GM23338 (cell line): ENCODE results near the gene TBL1XR1. TPM values are rescaled to one million over a fixed set of nuclear protein-coding genes. Genes with fewer than 3 reads are reported as not detected.

Experiments used
- ATAC-seq: fragments of 200-7000 bp; cut with Tn5 transposase; 3 replicates; pipeline ENCODE4 v1.9.1; 2020
- DNase-seq: peaks from one replicate; pipeline ENCODE4 v3.0.0-alpha.2; 2015; ENCODE audit warnings: low spot score
- H2AFZ ChIP-seq: fragments of 200-600 bp; sonication (generic); 2 replicates; pipeline ENCODE4 v1.8.0; 2016; ENCODE audit warnings: antibody characterized with exemption, mild to moderate bottlenecking, moderate library complexity
- H3F3A ChIP-seq: fragments of 200-600 bp; sonication (generic); replicated peaks from 2 replicates; pipeline ENCODE4 v1.8.0; 2017; ENCODE audit warnings: antibody characterized with exemption, mixed run types, low read depth
- H3K27ac ChIP-seq: fragments of 200-600 bp; sonication (generic); 2 replicates; pipeline ENCODE4 v1.6.1; 2016; ENCODE audit warnings: low read depth
- H3K27me3 ChIP-seq: fragments of 200-600 bp; sonication (generic); 2 replicates; pipeline ENCODE4 v1.8.0; 2016; ENCODE audit warnings: mild to moderate bottlenecking, mixed run types, moderate library complexity; ENCODE audit not compliant: insufficient read depth
- H3K36me3 ChIP-seq: fragments of 200-600 bp; sonication (generic); 2 replicates; pipeline ENCODE4 v1.8.0; 2016; ENCODE audit warnings: mild to moderate bottlenecking; ENCODE audit not compliant: insufficient read depth
- H3K4me1 ChIP-seq: fragments of 200-600 bp; sonication (generic); 2 replicates; pipeline ENCODE4 v1.8.0; 2016; ENCODE audit warnings: mild to moderate bottlenecking, moderate library complexity; ENCODE audit not compliant: insufficient read depth
- H3K4me2 ChIP-seq: fragments of 200-600 bp; sonication (generic); 2 replicates; pipeline ENCODE4 v1.7.1; 2017; ENCODE audit warnings: mixed run types
- H3K4me3 ChIP-seq: fragments of 200-600 bp; sonication (generic); 2 replicates; pipeline ENCODE4 v1.6.1; 2016; ENCODE audit warnings: mixed run types
- H3K79me2 ChIP-seq: fragments of 200-600 bp; sonication (generic); replicated peaks from 2 replicates; pipeline ENCODE4 v1.8.0; 2017; ENCODE audit warnings: mild to moderate bottlenecking; ENCODE audit not compliant: insufficient read depth
- H3K9me2 ChIP-seq: fragments of 200-600 bp; sonication (generic); 2 replicates; pipeline ENCODE4 v1.8.0; 2017; ENCODE audit not compliant: insufficient read depth
- H4K20me1 ChIP-seq: fragments of 200-600 bp; sonication (generic); replicated peaks from 2 replicates; pipeline ENCODE4 v1.8.0; 2017; ENCODE audit warnings: mild to moderate bottlenecking; ENCODE audit not compliant: insufficient read depth
- H3K27ac Mint-ChIP-seq: 2 replicates; pipeline ENCODE4 v1.8.0; 2020; ENCODE audit warnings: inconsistent platforms, mild to moderate bottlenecking, moderate library complexity, mixed read lengths
- H3K27me3 Mint-ChIP-seq: 3 replicates; pipeline ENCODE4 v1.8.0; 2022; ENCODE audit warnings: low read depth, mild to moderate bottlenecking, moderate library complexity, mixed read lengths, inconsistent platforms; ENCODE audit not compliant: insufficient read depth, poor library complexity
- H3K36me3 Mint-ChIP-seq: 3 replicates; pipeline ENCODE4 v1.8.0; 2021; ENCODE audit warnings: low read depth, mild to moderate bottlenecking, inconsistent platforms, moderate library complexity, mixed read lengths
- H3K4me1 Mint-ChIP-seq: 3 replicates; pipeline ENCODE4 v1.8.0; 2020; ENCODE audit warnings: mild to moderate bottlenecking, inconsistent platforms, mixed read lengths
- H3K4me3 Mint-ChIP-seq: 3 replicates; pipeline ENCODE4 v1.8.0; 2021; ENCODE audit warnings: moderate library complexity, mild to moderate bottlenecking, inconsistent platforms, mixed read lengths
- H3K9me3 Mint-ChIP-seq: 3 replicates; pipeline ENCODE4 v1.8.0; 2020; ENCODE audit warnings: moderate library complexity, mild to moderate bottlenecking, inconsistent platforms, mixed read lengths
- CREB1 ChIP-seq: fragments of 250-450 bp; sonication (Bioruptor Pico); IDR thresholded peaks from 2 replicates; pipeline ENCODE4 v1.5.0; 2020; ENCODE audit warnings: low read depth, mild to moderate bottlenecking, moderate library complexity
- CTCF ChIP-seq, 2 experiments: fragments of 200-600 bp in 1 of 2; sonication (generic) in 1 of 2; conservative IDR thresholded peaks; 2 replicates each; pipeline versions ENCODE4 v1.5.1 to v1.6.1; 2016 to 2017; ENCODE audit warnings: antibody characterized with exemption in 2 of 2, low read depth in 2 of 2, mild to moderate bottlenecking in 2 of 2, moderate library complexity in 1 of 2
- ETS1 ChIP-seq: IDR thresholded peaks from 2 replicates; pipeline ENCODE4 v1.6.1; 2016; ENCODE audit warnings: antibody characterized with exemption
- EZH2 ChIP-seq: fragments of 200-600 bp; sonication (generic); IDR thresholded peaks from one replicate; pipeline ENCODE4 v1.8.0; 2017; ENCODE audit warnings: antibody characterized with exemption, mild to moderate bottlenecking, low read depth; ENCODE audit not compliant: unreplicated experiment
- EZH2phosphoT487 ChIP-seq: fragments of 200-600 bp; sonication (generic); IDR thresholded peaks from one replicate; pipeline ENCODE4 v1.8.1; 2018; ENCODE audit warnings: antibody characterized with exemption; ENCODE audit not compliant: unreplicated experiment
- JUNB ChIP-seq: IDR thresholded peaks from one replicate; pipeline ENCODE4 v1.6.1; 2016; ENCODE audit warnings: antibody characterized with exemption; ENCODE audit not compliant: unreplicated experiment
- POLR2AphosphoS5 ChIP-seq: IDR thresholded peaks from 2 replicates; pipeline ENCODE4 v1.6.1; 2016; ENCODE audit warnings: antibody characterized with exemption, low read depth
- REST ChIP-seq: IDR thresholded peaks from one replicate; pipeline ENCODE4 v1.6.1; 2018; ENCODE audit warnings: antibody characterized with exemption; ENCODE audit not compliant: unreplicated experiment
- STAT1 ChIP-seq: IDR thresholded peaks from one replicate; pipeline ENCODE4 v1.6.1; 2016; ENCODE audit warnings: antibody characterized with exemption; ENCODE audit not compliant: unreplicated experiment
- ZNF114 ChIP-seq: fragments of 250-450 bp; sonication (Bioruptor Pico); IDR thresholded peaks from 2 replicates; pipeline ENCODE4 v1.5.0; 2020; ENCODE audit warnings: mild to moderate bottlenecking, moderate library complexity
- ZNF331 ChIP-seq: fragments of 250-450 bp; sonication (Bioruptor Pico); IDR thresholded peaks from 2 replicates; pipeline ENCODE4 v1.5.0; 2020; ENCODE audit warnings: low read depth, mild to moderate bottlenecking, moderate library complexity
- ZNF462 ChIP-seq: fragments of 250-450 bp; sonication (Bioruptor Pico); IDR thresholded peaks from 2 replicates; pipeline ENCODE4 v1.5.0; 2020; ENCODE audit warnings: mild to moderate bottlenecking, moderate library complexity
- polyA plus RNA-seq: library from polyadenylated mRNA; unstranded; fragments of >200 nt; fragmentation: Nextera tagmentation; extraction: Ambion mirVana; gene quantifications from 2 replicates; pipeline ENCODE4 v1.2.1, GENCODE V29; 2016
- total RNA-seq: library from RNA; depleted of rRNA; stranded (reverse); fragments of >200 nt; shearing (Covaris generic); gene quantifications from 2 replicates; pipeline ENCODE4 v1.2.3, GENCODE V29; 2014

The TBL1XR1 gene
- total and polyA plus RNA-seq, 2 experiments from 2014 or later, result 49.6 to 122 TPM

- no peak for TF ChIP-seq ZNF462 (CRISPR knock-in tag)
- no peak for TF ChIP-seq CREB1
- no peak for TF ChIP-seq JUNB
- no peak for TF ChIP-seq POLR2AphosphoS5
- no peak for TF ChIP-seq ZNF114 (CRISPR knock-in tag)
- TF ChIP-seq ZNF331 (CRISPR knock-in tag), result no peak
These were observed 51.3 kb downstream of the TBL1XR1 start (continued) for GRCh38 chr3:177145954-177146353.

- H3K9me3 Mint-ChIP-seq, result no peaks in the 10 kb centered on the region
- ATAC-seq (no peak; the same call in 2 of the 3 replicates), DNase-seq (no peak)
- H3K36me3 Mint-ChIP-seq, result no peaks in the 10 kb centered on the region; the same call in 2 of the 3 replicates
- H3K4me1 Mint-ChIP-seq, result peaks cover 55% of the 10 kb centered on the region
- H3K9me2 ChIP-seq, result no peaks in the 10 kb centered on the region
- H3K4me3 ChIP-seq, result no peak overlapping the region
- H4K20me1 ChIP-seq, result peaks cover 85% of the 10 kb centered on the region
- H3F3A ChIP-seq, result no peaks in the 10 kb centered on the region
- peaks cover 100% of the 10 kb centered on the region for H3K79me2 ChIP-seq
- H3K4me3 Mint-ChIP-seq, result no peak overlapping the region; the same call in 2 of the 3 replicates
- peak overlapping the region; percentile 15; the same call in 1 of the 2 replicates for H3K4me2 ChIP-seq
- H3K4me1 ChIP-seq, result peaks cover 59% of the 10 kb centered on the region
- H2AFZ ChIP-seq, result no peak overlapping the region
- H3K27ac Mint-ChIP-seq, result no peak overlapping the region
- peaks cover 3% of the 10 kb centered on the region for H3K27me3 Mint-ChIP-seq
- H3K27ac ChIP-seq, result peak overlapping the region; percentile 7; the same call in 1 of the 2 replicates
- no peaks in the 10 kb centered on the region for H3K36me3 ChIP-seq
- H3K27me3 ChIP-seq, result no peaks in the 10 kb centered on the region
- no peak for TF ChIP-seq CREB1
- no peak for TF ChIP-seq EZH2
- no peak for TF ChIP-seq ETS1
- TF ChIP-seq ZNF331 (CRISPR knock-in tag), result no peak
- no peak for TF ChIP-seq CTCF (conservative IDR thresholded peaks at IDR 0.05; ENCODE audit: low read depth in 2 of 2)
- TF ChIP-seq REST, result no peak
- TF ChIP-seq EZH2phosphoT487, result no peak
- no peak for TF ChIP-seq ZNF114 (CRISPR knock-in tag)
- TF ChIP-seq STAT1, result no peak
- no peak for TF ChIP-seq POLR2AphosphoS5
- TF ChIP-seq JUNB, result no peak
These were observed 51.9 kb downstream of the TBL1XR1 start for GRCh38 chr3:177145381-177145780.
